ENCODE data around the gene TCAP.
A peak's percentile ranks its signal among the peaks of the same experiment; 100 is the strongest.

The TCAP gene

DNA sequence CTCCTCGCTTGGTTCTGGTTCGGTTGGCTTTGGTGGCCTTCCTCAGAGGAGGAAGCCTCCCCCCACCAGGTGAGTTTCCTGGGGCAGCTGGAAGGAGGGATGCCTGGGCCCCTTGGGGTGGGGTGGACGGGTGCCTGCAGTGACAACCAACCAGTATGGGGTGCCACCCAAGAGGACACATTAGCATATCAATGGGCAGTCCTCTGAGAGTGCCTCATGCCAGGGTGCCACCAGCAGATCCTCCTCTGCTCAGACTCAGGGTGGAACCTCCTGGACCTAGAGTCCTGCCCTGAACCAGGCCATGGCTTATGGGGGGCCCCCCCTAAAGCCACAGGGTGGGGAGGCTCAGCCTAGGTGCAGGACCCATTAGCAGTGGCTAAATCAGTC lies 35.7 kb upstream of the TCAP start:
- DNase-seq (ENCODE audit: low spot score), result no peak

DNA sequence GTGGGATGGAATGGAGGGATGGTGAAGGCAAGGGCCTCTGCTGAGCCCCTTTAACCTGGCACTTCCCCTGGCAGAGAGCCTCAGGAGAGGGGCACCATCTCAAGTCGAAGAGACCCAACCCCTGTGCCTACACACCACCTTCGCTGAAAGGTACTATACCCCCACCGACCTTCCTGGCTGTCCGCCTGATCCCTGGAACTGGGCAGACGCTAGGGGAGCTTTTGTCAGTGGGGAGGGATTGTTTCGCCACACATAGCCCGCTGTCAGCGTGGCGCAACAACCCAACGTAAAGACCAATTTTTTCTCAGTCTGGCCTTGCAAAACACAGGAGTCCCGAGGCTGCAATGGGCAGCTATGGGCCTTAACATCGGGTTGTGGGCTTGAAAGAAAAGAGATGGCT lies 35.3 kb upstream of the TCAP start:
- no peak for DNase-seq (ENCODE audit: low spot score)

DNA sequence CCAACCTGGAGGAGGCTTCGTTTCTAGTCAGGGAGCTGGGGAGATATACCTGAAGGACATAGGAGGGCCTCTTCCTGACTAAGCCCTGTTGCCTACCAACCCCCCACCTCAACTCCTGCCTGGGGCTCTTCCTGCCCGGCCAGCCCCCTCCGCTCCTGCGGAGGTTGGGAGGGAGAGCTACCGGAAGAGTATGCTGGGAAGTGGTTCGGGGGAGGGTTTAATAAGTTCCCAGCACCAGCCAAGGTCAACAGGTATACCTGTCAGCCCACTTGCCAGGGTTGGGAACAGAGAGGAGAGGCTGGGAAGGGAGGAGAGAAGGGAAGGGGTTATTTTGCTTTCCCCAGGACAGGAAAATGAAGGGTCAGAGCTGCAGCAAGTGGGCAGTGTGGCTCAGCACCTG lies 33.7 kb upstream of the TCAP start:
- no peak for DNase-seq (ENCODE audit: low spot score)

DNA sequence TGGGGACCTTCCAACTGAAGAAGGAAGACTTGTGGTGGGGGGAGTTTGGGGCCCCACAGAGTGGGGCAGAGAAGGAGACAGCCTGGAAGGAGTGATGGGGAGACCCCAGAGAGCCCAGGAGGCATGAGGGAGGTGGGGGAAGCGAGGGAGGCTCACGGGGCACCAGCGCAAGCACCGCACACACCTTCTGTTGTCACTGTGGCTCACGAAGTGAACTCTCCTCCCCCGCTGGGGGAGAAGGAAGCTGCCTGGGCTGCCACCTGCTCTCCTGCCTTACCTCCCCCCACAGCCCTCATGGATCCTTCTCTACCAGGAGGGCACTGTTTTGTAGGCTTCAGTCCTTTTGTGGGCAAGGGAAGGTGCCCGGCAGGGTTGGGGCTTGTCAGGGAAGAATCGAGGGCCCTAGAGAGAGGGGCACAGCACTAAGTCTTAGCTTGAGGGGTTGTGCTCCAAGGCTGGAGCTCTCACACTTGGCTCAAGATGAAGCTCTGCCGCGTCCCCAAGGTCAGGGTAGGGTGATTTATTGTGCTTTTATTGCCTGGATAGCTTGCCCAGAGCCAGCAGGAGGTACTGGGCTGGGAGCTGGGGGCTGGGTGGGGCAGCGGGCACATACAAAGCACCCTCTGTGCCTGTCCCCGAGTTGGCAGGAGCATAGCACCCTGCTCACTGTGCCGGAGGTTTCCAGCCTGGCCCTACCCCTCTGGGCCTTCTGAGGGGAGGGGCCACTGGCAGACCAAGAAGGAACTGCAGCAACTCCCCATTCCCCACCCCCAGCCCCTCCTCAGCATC lies 32.8 kb upstream of the TCAP start:
- DNase-seq (ENCODE audit: low spot score), result no peak

DNA sequence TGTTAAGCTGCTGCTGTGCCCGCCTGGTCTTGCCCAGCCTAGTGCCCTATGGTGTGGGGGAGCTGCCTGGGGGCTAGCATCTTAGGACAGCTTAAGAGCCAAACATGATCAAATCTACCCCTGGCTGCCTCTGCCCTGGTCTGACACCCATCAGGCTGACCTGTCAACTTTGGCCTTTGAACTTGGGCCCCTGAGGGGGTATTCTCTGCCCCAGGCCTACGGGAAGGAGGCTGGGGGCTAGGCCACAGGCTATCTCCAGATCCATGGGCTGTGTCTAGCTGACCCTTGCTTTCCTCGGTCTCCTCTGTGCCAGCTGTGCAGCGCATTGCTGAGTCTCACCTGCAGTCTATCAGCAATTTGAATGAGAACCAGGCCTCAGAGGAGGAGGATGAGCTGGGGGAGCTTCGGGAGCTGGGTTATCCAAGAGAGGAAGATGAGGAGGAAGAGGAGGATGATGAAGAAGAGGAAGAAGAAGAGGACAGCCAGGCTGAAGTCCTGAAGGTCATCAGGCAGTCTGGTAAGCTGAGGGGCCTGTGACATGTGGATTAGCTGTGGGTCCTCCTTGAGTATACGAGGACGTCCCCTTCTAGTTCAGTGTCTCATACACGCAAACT lies 31.5 kb upstream of the TCAP start:
- no peak for DNase-seq (ENCODE audit: low spot score)

DNA sequence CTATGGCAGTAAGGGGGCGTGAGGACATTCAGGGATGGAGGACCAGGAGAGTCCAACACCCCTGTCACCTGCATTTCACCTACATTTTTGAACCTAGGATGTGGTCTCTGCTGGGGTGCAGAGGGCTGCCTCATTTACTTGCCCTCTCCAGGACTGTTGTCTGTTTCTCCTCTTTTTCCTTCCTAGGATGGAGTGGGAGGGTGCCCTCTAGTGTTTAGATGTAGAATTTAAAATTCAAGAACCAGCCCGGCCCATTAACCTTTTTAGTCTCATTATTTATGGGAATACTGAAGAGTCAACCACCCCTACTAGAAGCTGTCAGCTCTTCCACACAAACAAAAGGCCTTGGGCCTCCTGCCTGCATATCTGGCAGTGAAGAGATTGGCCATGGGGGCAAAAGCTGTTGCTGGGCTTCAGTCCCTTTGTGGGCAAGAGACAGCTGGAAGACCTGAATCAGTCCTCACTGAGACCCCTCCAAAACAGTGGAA lies 30.7 kb upstream of the TCAP start:
- DNase-seq (ENCODE audit: low spot score), result peak; percentile 75

DNA sequence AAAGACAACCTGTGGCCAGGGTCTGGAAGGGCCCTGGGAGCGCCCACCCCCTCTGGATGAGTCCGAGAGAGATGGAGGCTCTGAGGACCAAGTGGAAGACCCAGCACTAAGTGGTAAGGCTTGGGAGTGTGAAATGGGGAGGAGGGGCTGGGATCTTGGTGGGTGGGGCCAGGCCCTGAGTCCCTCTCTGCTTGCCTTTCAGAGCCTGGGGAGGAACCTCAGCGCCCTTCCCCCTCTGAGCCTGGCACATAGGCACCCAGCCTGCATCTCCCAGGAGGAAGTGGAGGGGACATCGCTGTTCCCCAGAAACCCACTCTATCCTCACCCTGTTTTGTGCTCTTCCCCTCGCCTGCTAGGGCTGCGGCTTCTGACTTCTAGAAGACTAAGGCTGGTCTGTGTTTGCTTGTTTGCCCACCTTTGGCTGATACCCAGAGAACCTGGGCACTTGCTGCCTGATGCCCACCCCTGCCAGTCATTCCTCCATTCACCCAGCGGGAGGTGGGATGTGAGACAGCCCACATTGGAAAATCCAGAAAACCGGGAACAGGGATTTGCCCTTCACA lies 29.5 kb upstream of the TCAP start:
- no peak for DNase-seq (ENCODE audit: low spot score)

DNA sequence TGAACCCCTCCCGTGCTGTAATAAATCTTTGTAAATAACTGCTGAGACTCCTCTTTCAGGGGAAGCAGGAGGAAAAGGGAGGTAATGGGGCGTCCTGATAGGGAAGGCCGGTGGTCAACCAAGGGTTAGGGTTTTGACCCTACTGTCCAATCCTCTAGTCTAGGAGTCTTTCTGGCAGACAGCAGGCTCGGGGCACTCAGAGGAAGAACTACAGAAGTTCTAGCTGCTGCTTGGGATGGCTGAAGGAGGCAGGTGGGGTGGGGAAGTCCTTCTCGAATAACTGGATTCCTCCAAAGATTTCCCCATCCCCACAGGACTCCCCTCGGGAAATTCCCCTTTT lies 28.6 kb upstream of the TCAP start:
- DNase-seq (ENCODE audit: low spot score), result no peak

DNA sequence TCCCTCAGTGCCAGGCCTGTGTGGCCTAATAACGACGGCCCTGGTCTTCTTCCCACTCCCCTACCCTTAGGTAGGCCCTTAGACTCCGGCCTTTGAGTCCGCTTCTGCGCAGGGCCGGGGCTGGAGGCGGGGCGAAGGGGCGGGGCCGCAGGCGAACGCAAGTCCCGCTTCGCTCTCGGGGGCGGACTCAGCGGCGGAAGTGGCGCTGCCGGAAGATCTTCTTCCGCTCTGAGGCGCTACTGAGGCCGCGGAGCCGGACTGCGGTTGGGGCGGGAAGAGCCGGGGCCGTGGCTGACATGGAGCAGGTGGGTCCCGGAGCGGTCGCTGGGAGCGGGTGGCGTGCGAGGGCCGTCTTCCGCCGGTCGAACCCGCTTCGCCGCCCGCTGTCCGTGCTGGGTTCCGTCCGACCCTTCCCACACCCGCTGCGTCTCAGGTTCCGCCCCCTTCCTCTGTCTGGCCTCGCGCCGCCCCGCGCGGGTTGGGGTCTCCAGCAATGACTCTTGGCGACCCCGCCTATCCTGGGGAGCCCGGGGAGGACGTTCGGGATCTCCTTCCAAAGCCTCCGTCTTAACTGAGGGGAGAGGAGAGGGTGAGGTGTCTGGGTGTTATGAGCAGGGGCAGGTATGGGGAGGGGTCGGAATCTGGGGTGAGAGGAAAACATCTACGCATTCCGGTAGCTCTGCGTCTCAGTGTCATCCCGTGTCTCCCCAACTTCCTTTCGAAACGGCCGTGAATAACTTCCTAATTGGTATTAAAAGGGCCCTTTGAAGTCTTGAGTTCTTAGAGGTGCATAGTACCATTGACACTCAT lies 28.0 kb upstream of the TCAP start, which contains the start of gene STARD3:
Gene STARD3 (plus strand): TSS at position 218 of the 810 bp plus-strand sequence. CDS start 16,388 bp downstream, outside the sequence.
- DNase-seq (ENCODE audit: low spot score), result peak; percentile 88

DNA sequence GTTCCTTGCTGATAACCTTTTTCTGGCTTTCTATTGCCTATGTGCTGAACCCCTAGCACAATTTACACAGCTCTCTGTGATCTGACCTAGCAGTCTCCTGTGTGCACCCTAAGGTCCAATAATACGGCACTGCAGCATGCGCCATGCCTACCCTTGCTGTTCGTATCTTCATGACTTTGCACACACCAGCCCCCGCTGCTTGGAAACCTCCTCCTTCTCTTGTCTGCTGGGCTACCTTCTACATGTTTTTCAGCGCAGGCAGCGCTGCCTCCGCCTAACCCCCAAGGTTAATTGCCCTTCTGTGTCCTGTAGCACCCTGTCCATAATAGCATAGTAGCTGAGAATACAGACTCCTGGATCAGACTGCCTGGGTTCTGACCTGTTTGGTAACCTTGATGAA lies 26.8 kb upstream of the TCAP start:
- no peak for DNase-seq (ENCODE audit: low spot score)

DNA sequence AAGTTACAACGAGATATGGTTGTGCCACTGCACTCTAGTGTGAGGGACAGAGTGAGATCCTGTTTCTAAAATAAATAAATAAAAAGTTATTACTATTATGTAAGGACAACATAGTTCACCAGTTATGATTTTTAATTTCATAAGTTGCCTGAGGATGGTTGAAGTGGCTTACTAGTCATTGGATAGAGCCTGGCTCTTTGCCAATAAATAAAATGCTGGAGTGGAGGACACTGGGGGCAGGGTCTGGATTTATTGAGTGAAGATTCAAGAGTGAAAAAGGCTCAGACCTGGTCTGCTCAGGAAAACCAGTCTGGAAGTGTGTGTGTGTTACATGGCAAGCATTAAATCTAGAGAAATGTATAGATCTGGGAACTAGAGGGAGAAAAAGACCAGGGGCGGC lies 26.1 kb upstream of the TCAP start:
- DNase-seq (ENCODE audit: low spot score), result no peak

DNA sequence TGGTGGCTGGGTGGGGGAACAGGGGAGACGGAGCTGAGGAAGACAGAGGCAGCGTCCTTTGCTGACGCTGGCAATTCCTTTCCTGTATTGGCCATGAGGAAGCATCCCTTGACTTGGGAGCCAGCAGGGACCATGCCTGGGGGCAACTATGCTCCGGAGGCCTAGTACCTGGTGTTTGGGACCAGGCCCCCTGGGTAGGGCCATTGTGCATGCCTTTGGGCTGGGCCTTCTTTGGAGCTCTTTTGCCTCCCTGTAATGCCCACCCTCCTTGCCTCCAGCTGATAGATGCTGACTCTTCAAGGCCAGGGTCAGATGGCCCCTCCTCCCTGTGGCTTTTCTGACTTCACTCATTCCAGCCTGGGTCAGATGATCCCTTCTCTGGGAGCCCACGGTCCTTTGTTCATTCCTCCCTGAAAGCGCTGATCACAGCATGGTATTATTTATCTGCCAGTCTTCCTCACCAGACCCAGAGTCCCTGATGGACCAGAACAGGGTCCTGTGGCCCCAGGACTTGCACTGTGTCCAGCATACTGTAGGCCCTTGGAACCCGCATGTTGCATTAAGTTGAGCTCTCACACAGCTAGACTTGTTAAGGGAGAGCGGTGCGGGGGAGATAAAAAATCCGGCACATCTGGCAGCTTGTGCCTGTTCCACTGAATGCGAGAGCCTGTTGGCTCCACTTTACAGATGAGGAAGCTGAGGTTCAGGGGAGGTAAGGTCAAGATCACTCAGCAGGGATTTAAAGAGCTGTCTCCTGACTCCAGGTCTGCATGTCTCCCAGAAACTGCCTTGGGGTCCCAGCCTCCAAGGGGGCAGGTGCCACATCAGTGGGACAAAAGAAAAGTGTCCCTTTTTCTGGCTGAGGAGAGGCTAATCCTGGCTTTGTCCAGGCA lies 25.3 kb upstream of the TCAP start:
- DNase-seq (ENCODE audit: low spot score), result no peak

DNA sequence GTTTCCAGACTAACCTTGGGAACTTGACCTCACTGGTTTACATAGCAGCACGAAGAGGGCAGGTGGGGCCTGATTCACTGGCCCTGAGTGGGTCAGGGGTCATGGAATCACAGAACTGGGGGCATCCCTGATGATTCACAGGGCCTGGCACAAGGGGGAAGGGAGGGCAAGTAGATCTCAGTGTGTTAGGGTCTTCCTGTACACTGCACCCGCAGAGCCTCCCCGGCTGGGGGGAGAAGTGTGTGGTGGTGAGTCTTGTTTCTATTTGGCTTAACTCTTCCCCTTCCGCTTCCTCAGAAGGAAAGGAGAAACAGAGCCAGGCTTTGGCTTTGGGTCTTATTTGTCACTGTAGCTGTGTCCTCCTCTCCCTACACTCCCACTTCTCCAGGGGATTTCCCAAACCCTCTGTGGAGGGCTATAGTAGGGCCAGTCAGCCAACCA lies 24.5 kb upstream of the TCAP start:
- no peak for DNase-seq (ENCODE audit: low spot score)

DNA sequence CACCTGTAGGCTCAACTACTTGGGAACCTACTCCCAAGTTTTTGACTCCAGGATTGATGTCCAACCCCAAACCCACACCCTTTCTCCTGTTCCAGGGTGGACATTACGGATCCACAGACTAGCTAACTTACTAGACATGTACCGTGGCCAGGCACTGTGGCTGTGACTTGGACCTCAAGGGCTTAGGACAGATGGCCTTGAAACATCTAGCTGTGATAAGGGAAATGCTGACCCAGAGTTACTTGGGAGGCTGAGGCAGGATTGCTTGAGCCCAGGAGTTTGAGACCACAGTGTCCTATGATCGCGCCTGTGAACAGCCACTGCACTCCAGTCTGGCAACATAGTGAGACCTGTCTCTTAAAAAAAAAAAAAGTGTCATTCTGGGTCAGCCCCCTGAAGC lies 24.1 kb upstream of the TCAP start:
- no peak for DNase-seq (ENCODE audit: low spot score)

DNA sequence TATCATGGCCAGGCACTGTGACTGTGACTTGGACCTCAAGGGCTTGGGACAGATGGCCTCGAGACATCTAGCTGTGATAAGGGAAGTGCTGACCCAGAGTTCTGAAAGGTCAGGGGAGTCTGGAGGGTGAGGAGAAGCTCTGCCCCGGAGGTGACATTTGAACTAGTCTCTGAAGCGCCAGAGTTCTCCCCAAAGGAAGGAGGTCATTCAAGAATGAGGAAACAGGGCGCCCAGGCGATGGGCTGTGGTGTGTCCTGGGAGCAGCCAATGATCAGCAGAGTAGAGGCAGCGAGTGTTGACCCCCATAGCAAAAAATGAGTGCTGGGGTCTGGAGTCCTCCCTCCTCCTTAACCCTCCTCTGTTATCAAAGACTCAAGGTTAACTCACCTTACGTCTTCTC lies 23.3 kb upstream of the TCAP start:
- DNase-seq (ENCODE audit: low spot score), result no peak

DNA sequence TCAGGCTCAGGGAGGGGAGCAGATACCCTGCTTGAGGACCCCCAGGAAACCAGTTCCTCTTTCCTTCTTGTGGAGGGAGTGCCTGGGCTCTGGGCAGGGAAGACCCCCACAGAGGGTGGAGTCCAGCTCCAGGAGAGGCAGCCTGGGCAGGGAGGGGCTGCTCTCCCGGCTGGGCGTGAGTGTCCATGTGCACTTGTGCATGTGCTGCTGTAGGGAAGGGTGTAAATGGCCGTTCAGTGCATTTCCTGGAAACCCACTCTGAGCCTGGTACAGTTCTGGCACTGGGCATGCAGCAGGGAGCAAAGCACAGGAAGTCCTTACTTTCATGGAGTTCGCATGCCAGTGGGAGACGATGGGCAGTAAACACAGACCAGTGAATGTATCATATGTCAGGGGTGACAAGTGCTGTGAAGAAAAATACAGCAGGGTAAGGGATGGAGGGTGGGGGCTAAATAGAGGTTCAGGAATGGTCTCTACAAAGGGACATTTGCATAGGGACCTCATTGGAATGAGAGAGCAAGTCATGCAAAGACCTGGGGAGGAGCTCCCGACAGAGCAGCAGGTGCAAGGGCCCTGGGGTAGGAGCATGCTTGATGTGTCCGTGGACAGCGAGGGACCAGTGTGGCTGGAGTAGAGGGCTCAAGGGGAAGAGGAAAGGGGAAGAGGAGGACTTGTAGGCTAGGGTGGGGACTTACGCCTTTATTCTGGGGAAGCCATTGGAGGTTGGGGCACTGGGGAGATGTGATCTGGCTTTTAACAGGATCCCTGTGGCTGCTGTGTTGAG lies 22.7 kb upstream of the TCAP start:
- DNase-seq (ENCODE audit: low spot score), result no peak

DNA sequence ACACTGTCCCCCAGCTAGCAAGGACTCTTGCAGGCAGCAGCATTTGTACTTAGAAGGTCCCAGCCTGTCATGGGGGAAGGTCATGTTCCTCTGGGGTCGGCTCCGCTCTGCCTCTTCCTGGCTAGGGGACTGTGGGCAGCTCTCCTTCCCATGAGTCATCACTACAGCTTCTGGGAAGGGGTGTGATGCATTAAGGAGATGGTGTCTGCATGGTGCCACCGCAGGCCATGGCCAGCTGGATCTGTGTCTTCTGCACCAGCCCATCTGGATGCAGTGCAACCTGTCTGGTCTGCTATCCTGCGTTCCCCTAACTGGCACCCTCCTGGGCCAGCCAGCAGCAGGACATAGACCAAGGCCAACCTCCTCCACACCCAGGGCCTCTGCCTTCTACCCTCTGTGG lies 21.9 kb upstream of the TCAP start:
- no peak for DNase-seq (ENCODE audit: low spot score)

DNA sequence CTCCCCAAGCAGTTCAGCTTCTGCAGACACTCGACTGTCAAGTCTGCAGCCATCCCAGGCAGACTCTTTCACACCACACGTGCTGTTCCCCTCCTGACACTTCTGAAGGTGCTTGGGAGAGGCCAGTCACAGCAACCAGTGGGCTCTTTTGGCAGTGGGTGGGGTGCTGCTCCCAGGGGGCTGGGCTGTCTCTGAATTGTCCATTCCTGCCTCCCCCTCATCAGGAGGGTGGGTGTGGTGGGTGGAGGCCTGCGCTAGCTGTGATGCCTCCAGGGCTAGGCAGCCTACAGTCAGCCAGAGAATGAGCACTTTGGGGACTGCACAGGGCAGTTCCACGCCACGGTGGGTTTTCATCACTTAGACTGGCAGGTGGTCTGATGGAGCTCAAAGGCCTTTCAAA lies 17.9 kb upstream of the TCAP start:
- no peak for DNase-seq (ENCODE audit: low spot score)

DNA sequence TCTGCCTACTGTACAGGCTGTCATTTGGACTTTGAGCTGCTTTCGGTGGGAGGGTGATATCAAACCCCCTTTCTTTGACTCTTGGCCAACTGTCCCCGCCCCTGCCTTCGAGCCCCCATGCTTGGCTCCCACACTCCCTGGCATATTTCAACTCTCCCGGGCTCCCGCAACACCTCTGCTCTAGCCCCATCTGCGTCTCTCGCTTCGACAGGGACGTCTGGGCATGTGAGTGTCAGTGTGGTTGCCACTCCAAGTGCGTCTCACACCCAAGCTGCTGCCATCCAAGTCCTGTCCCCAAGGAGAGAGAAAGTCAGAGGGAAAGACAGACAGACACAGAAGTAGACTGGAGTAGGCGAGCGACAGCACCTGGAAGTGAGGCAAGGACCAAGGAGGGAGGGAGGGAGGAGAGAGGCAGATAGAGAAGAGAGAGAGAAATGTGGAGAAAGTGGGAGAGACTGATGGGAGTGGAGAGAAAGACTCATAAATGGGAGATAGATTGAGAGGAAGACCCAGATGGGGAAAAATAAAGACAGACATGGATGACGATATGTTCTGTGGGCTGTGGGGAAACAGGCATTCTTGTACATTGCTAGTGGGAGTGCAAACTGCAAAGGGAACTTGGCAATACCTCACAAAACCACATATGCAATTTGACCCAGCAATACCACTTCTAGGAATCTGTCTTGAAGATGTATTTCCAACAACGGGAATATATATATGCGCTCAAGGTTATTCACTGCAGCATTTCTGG lies 16.4 kb upstream of the TCAP start:
- DNase-seq (ENCODE audit: low spot score), result no peak

DNA sequence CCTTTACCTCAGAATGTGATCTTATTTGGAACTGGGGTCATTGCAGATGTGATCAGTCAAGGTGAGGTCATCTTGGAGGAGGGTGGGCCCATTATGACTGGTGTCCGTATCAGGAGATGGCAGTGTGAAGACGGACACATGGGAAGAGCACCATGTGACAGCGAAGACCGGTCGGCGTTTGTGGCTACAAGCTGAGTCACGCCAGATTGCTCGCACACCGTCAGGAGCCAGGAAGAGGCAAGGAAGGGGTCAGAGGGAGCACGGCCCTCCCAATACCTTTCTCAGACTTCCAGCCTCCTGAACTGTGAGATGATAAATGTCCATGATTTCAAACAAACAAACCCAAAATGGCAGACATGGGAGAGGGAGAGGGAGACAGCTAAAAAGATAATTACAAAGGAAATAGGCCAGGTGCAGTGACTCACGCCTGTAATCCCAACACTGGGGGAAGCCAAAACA lies 15.0 kb upstream of the TCAP start:
- no peak for DNase-seq (ENCODE audit: low spot score)

Data from cerebellar cortex (tissue), 1 donor.